Stimulated activated naive B cell treated with anti-CD40 and anti-IgM and Interleukin-4, amounts not matched to agents 10 μg/mL and 1 μg/mL and 100 μg/mL, for 72 hours (primary cell): ENCODE data around the gene JAKMIP1.

ENCODE experiments used
- ATAC-seq, 2 donors: fragments of 150-1000 bp; cut with Tn5 transposase; replicated peaks; 2 replicates each; pipeline ENCODE4 v1.10.0; 2021; ENCODE audit warnings: moderate library complexity in 1 of 2
- DNase-seq: peaks from one replicate; pipeline ENCODE4 v3.0.0; 2021
- H3K27ac Mint-ChIP-seq: one replicate; pipeline ENCODE4 v1.8.0; 2022; ENCODE audit warnings: mild to moderate bottlenecking, mixed read lengths
- H3K27me3 Mint-ChIP-seq, 2 donors: one replicate each; pipeline ENCODE4 v1.8.0; 2022; ENCODE audit warnings: mixed read lengths in 2 of 2
- H3K36me3 Mint-ChIP-seq, 2 donors: one replicate each; pipeline ENCODE4 v1.8.0; 2022; ENCODE audit warnings: mixed read lengths in 2 of 2, mild to moderate bottlenecking in 1 of 2
- H3K4me1 Mint-ChIP-seq, 2 donors: one replicate each; pipeline ENCODE4 v1.8.0; 2022; ENCODE audit warnings: mixed read lengths in 2 of 2, mild to moderate bottlenecking in 1 of 2
- H3K4me3 Mint-ChIP-seq, 2 donors: one replicate each; pipeline ENCODE4 v1.8.0; 2022; ENCODE audit warnings: mild to moderate bottlenecking in 2 of 2, mixed read lengths in 2 of 2, moderate library complexity in 1 of 2
- H3K9me3 Mint-ChIP-seq, 2 donors: one replicate each; pipeline ENCODE4 v1.8.0; 2022; ENCODE audit warnings: mixed read lengths in 2 of 2, mild to moderate bottlenecking in 1 of 2

The JAKMIP1 gene

GRCh38 chr4:6114181-6114580 lies 86.2 kb downstream of the JAKMIP1 start:
- no peak overlapping the region for H3K27ac Mint-ChIP-seq
- no peaks in the 10 kb centered on the region for H3K36me3 Mint-ChIP-seq
- DNase-seq = no peak
- H3K4me1 Mint-ChIP-seq = no peaks in the 10 kb centered on the region
- H3K4me3 Mint-ChIP-seq = no peak overlapping the region
- H3K9me3 Mint-ChIP-seq = no peaks in the 10 kb centered on the region
- ATAC-seq = no peak
- H3K27me3 Mint-ChIP-seq = peaks cover 16 to 37% of the 10 kb centered on the region in 2 donors

GRCh38 chr4:6113641-6114040 lies 86.7 kb downstream of the JAKMIP1 start:
- Mint-ChIP-seq H3K4me3 (no peak overlapping the region), H3K9me3 (no peaks in the 10 kb centered on the region), H3K27me3 (peaks cover 16 to 35% of the 10 kb centered on the region in 2 donors), H3K36me3 (no peaks in the 10 kb centered on the region), H3K27ac (no peak overlapping the region), H3K4me1 (no peaks in the 10 kb centered on the region)
- DNase-seq (no peak), ATAC-seq (no peak)

- Mint-ChIP-seq H3K4me3 (no peak overlapping the region), H3K27ac (no peak overlapping the region), H3K36me3 (no peaks in the 10 kb centered on the region), H3K9me3 (no peaks in the 10 kb centered on the region), H3K4me1 (no peaks in the 10 kb centered on the region), H3K27me3 (peaks cover 17 to 32% of the 10 kb centered on the region in 2 donors)
- no peak for DNase-seq
- ATAC-seq = no peak
Measured at GRCh38 chr4:6112606-6113290, 87.6 kb downstream of the JAKMIP1 start.

- peaks cover 13 to 25% of the 10 kb centered on the region in 2 donors for H3K27me3 Mint-ChIP-seq
- DNase-seq = no peak
Measured at GRCh38 chr4:6111354-6111960, 88.9 kb downstream of the JAKMIP1 start.

GRCh38 chr4:6110681-6111353 lies 89.5 kb downstream of the JAKMIP1 start:
- no peaks in the 10 kb centered on the region for H3K9me3 Mint-ChIP-seq
- no peaks in the 10 kb centered on the region for H3K4me1 Mint-ChIP-seq
- no peak for ATAC-seq
- no peak for DNase-seq
- no peak overlapping the region for H3K27ac Mint-ChIP-seq
- peaks cover 17 to 25% of the 10 kb centered on the region in 2 donors for H3K27me3 Mint-ChIP-seq
- no peaks in the 10 kb centered on the region for H3K36me3 Mint-ChIP-seq
- H3K4me3 Mint-ChIP-seq = no peak overlapping the region

More at GRCh38 chr4:6111354-6111960, 88.9 kb downstream of the JAKMIP1 start:
- Mint-ChIP-seq H3K9me3 (no peaks in the 10 kb centered on the region), H3K4me1 (no peaks in the 10 kb centered on the region), H3K4me3 (no peak overlapping the region), H3K36me3 (no peaks in the 10 kb centered on the region), H3K27ac (no peak overlapping the region)
- no peak for ATAC-seq

GRCh38 chr4:6109842-6110560 lies 90.3 kb downstream of the JAKMIP1 start:
- ATAC-seq = peak in 1 of 2 donors; percentile 7
- no peak overlapping the region for H3K4me3 Mint-ChIP-seq
- H3K9me3 Mint-ChIP-seq = no peaks in the 10 kb centered on the region

GRCh38 chr4:6107886-6108285 lies 92.5 kb downstream of the JAKMIP1 start:
- Mint-ChIP-seq H3K27ac (no peak overlapping the region), H3K36me3 (no peaks in the 10 kb centered on the region), H3K4me1 (no peaks in the 10 kb centered on the region), H3K4me3 (no peak overlapping the region), H3K27me3 (peaks cover 20 to 22% of the 10 kb centered on the region in 2 donors), H3K9me3 (peaks cover 0 to 2% of the 10 kb centered on the region in 2 donors)
- DNase-seq (no peak), ATAC-seq (no peak)

More at GRCh38 chr4:6109842-6110560, 90.3 kb downstream of the JAKMIP1 start:
- no peaks in the 10 kb centered on the region for H3K36me3 Mint-ChIP-seq
- H3K4me1 Mint-ChIP-seq = no peaks in the 10 kb centered on the region
- no peak overlapping the region for H3K27ac Mint-ChIP-seq
- H3K27me3 Mint-ChIP-seq = peaks cover 17 to 22% of the 10 kb centered on the region in 2 donors
- DNase-seq = no peak

- Mint-ChIP-seq H3K4me1 (no peaks in the 10 kb centered on the region), H3K4me3 (no peak overlapping the region), H3K9me3 (peaks cover 0 to 2% of the 10 kb centered on the region in 2 donors), H3K27ac (no peak overlapping the region), H3K36me3 (no peaks in the 10 kb centered on the region), H3K27me3 (peaks cover 20 to 22% of the 10 kb centered on the region in 2 donors)
- ATAC-seq (no peak), DNase-seq (no peak)
Measured at GRCh38 chr4:6107114-6107791, 93.1 kb downstream of the JAKMIP1 start.

GRCh38 chr4:6106156-6106555 lies 94.2 kb downstream of the JAKMIP1 start:
- no peaks in the 10 kb centered on the region for H3K4me1 Mint-ChIP-seq
- H3K27me3 Mint-ChIP-seq = peaks cover 19 to 20% of the 10 kb centered on the region in 2 donors
- H3K9me3 Mint-ChIP-seq = peaks cover 0 to 2% of the 10 kb centered on the region in 2 donors
- no peak overlapping the region for H3K27ac Mint-ChIP-seq
- DNase-seq (no peak), ATAC-seq (no peak)
- no peaks in the 10 kb centered on the region for H3K36me3 Mint-ChIP-seq
- H3K4me3 Mint-ChIP-seq = no peak overlapping the region

- Mint-ChIP-seq H3K4me1 (no peaks in the 10 kb centered on the region), H3K36me3 (no peaks in the 10 kb centered on the region), H3K27me3 (peaks cover 18 to 20% of the 10 kb centered on the region in 2 donors), H3K4me3 (no peak overlapping the region), H3K9me3 (peaks cover 0 to 2% of the 10 kb centered on the region in 2 donors), H3K27ac (no peak overlapping the region)
- DNase-seq = no peak
- ATAC-seq = no peak
Measured at GRCh38 chr4:6105311-6105911, 94.9 kb downstream of the JAKMIP1 start.

GRCh38 chr4:6104541-6105130 lies 95.7 kb downstream of the JAKMIP1 start:
- no peak overlapping the region for H3K4me3 Mint-ChIP-seq
- H3K27ac Mint-ChIP-seq = no peak overlapping the region
- ATAC-seq = no peak
- H3K36me3 Mint-ChIP-seq = no peaks in the 10 kb centered on the region
- no peaks in the 10 kb centered on the region for H3K4me1 Mint-ChIP-seq
- H3K9me3 Mint-ChIP-seq = peaks cover 0 to 2% of the 10 kb centered on the region in 2 donors
- DNase-seq = no peak
- H3K27me3 Mint-ChIP-seq = peaks cover 18 to 20% of the 10 kb centered on the region in 2 donors

- DNase-seq (no peak), ATAC-seq (no peak)
- H3K27me3 Mint-ChIP-seq = peaks cover 0 to 7% of the 10 kb centered on the region in 2 donors
- no peaks in the 10 kb centered on the region for H3K36me3 Mint-ChIP-seq
- H3K4me1 Mint-ChIP-seq = no peaks in the 10 kb centered on the region
- H3K4me3 Mint-ChIP-seq = no peak overlapping the region
- peaks cover 3 to 4% of the 10 kb centered on the region in 2 donors for H3K9me3 Mint-ChIP-seq
- H3K27ac Mint-ChIP-seq = no peak overlapping the region
Measured at GRCh38 chr4:6097581-6097980, 102.8 kb downstream of the JAKMIP1 start.

GRCh38 chr4:6095897-6096296 lies 104.5 kb downstream of the JAKMIP1 start:
- no peaks in the 10 kb centered on the region for H3K36me3 Mint-ChIP-seq

More at GRCh38 chr4:6095897-6096296, 104.5 kb downstream of the JAKMIP1 start:
- Mint-ChIP-seq H3K4me1 (no peaks in the 10 kb centered on the region), H3K9me3 (peaks cover 3 to 4% of the 10 kb centered on the region in 2 donors), H3K27ac (no peak overlapping the region), H3K27me3 (peaks cover 0 to 12% of the 10 kb centered on the region in 2 donors), H3K4me3 (no peak overlapping the region)
- DNase-seq = no peak
- ATAC-seq = no peak
